K562 (cell line): ENCODE measurements around the gene CD164L2. TPM values are rescaled to one million over a fixed set of nuclear protein-coding genes. Genes with fewer than 3 reads are reported as not detected.
A peak's percentile ranks its signal among the peaks of the same experiment; 100 is the strongest.

Experiments used
- FIP1L1 ChIP-seq: fragments of 200-400 bp; formaldehyde crosslinking; IDR thresholded peaks from 2 replicates; pipeline ENCODE4 v1.6.1; 2018; ENCODE audit warnings: mild to moderate bottlenecking, low read depth, low read length; ENCODE audit not compliant: poor library complexity, severe bottlenecking
- HNRNPL ChIP-seq: fragments of 200-400 bp; formaldehyde crosslinking; IDR thresholded peaks from 2 replicates; pipeline ENCODE4 v1.6.1; 2017; ENCODE audit warnings: low read depth, mild to moderate bottlenecking, low read length
- MGA ChIP-seq: fragments of 450-650 bp; IDR thresholded peaks from 2 replicates; pipeline ENCODE4 v1.6.1; 2016; ENCODE audit warnings: mild to moderate bottlenecking, moderate library complexity
- NFE2L1 ChIP-seq: fragments of 450-650 bp; IDR thresholded peaks from 2 replicates; pipeline ENCODE4 v1.6.1; 2016; ENCODE audit warnings: missing genetic modification characterization, low read depth, mild to moderate bottlenecking, missing compliant biosample characterization, moderate library complexity, borderline replicate concordance
- PHF20 ChIP-seq: fragments of 450-650 bp; IDR thresholded peaks from 2 replicates; pipeline ENCODE4 v1.6.1; 2018; ENCODE audit not compliant: partially characterized antibody
- PRPF4 ChIP-seq: fragments of 200-400 bp; formaldehyde crosslinking; IDR thresholded peaks from one replicate; pipeline ENCODE4 v1.6.1; 2017; ENCODE audit warnings: low read length, low read depth, mild to moderate bottlenecking; ENCODE audit not compliant: insufficient read depth, poor library complexity, severe bottlenecking
- SRSF1 ChIP-seq: fragments of 200-400 bp; formaldehyde crosslinking; IDR thresholded peaks from 2 replicates; pipeline ENCODE4 v1.6.1; 2017; ENCODE audit warnings: mild to moderate bottlenecking, low read depth, low read length, moderate library complexity
- TARDBP ChIP-seq: fragments of 450-650 bp; IDR thresholded peaks from 2 replicates; pipeline ENCODE4 v1.6.1; 2016
- TCF7L2 ChIP-seq: fragments of 150-350 bp; IDR thresholded peaks from 2 replicates; pipeline ENCODE4 v1.6.1; 2016; ENCODE audit warnings: low read depth, mild to moderate bottlenecking, low read length, moderate library complexity
- YY1 ChIP-seq, 3 experiments: IDR thresholded peaks; 2 replicates each; pipeline ENCODE4 v1.6.1; 2011; ENCODE audit warnings: low read length in 2 of 3, mild to moderate bottlenecking in 2 of 3, moderate library complexity in 2 of 3, borderline replicate concordance in 1 of 3, control low read depth in 1 of 3, low read depth in 1 of 3; ENCODE audit not compliant: insufficient read depth in 3 of 3, insufficient replicate concordance in 2 of 3, control insufficient read depth in 1 of 3, insufficient read length in 1 of 3; ENCODE audit errors: extremely low read depth in 1 of 3
- ZKSCAN8 ChIP-seq: fragments of 200-800 bp; sonication (Bioruptor generic); IDR thresholded peaks from 2 replicates; pipeline ENCODE4 v1.6.1; 2016; ENCODE audit warnings: missing genetic modification characterization, missing compliant biosample characterization
- ZNF449 ChIP-seq: fragments of 250-450 bp; sonication (Bioruptor Pico); IDR thresholded peaks from 2 replicates; pipeline ENCODE4 v1.8.0; 2022; ENCODE audit warnings: moderate library complexity, mild to moderate bottlenecking, inconsistent platforms
- ZNF75A ChIP-seq: fragments of 450-650 bp; formaldehyde crosslinking; IDR thresholded peaks from 2 replicates; pipeline ENCODE4 v1.4.0; 2020; ENCODE audit warnings: mild to moderate bottlenecking
- polyA plus RNA-seq, 8 experiments: library from polyadenylated mRNA; depleted of rRNA in 4 of 8; stranded (reverse) in 5 of 8; unstranded in 3 of 8; fragments of >200 nt; fragmentation: Nextera tagmentation in 2 of 8; fragmentation: Illumina TruSeq in 1 of 8; extraction: Ambion mirVana in 2 of 8; extraction: Trizol in 1 of 8; gene quantifications; 2 replicates each; pipeline versions ENCODE4 v1.2.1 to v1.2.3, GENCODE V29; 2011 to 2014; ENCODE audit warnings: inconsistent platforms in 1 of 8, missing spikeins in 1 of 8
- total RNA-seq, 7 experiments: library from RNA; depleted of rRNA in 6 of 7; stranded (reverse); fragments of >200 nt in 6 of 7; fragmentation: Illumina TruSeq in 2 of 7; extraction: Trizol in 2 of 7; gene quantifications; 2 replicates each; pipeline versions ENCODE4 v1.2.1 to v1.2.3, GENCODE V29; 2011 to 2021; ENCODE audit warnings: low replicate concordance in 1 of 7

Gene CD164L2
- total and polyA plus RNA-seq, 9 of the 15 experiments (the other 6 are each of a cell fraction or from before 2014, with no cell fraction given) = 0.08 to 0.92 (median 0.38) TPM; not detected in 1

GRCh38 chr1:27366411-27367159, 16.5 kb downstream of the CD164L2 start, which contains the start of gene MAP3K6 (continued):
- TF ChIP-seq MGA = no peak
- no peak for TF ChIP-seq TCF7L2
- peak in 2 of 3 experiments; percentile 80 to 89 for TF ChIP-seq YY1 (IDR thresholded peaks at IDR 0.05; ENCODE audit: borderline replicate concordance in 1 of 3, control insufficient read depth in 1 of 3, extremely low read depth in 1 of 3, insufficient read depth in 3 of 3, insufficient read length in 1 of 3, insufficient replicate concordance in 2 of 3, low read depth in 1 of 3, low read length in 2 of 3)
- no peak for TF ChIP-seq ZNF75A (CRISPR knock-in tag)
- TF ChIP-seq NFE2L1 (tag) = no peak
- TF ChIP-seq PRPF4 = no peak
- TF ChIP-seq ZNF449 (CRISPR knock-in tag) = no peak
- TF ChIP-seq TARDBP = no peak
- TF ChIP-seq ZKSCAN8 (CRISPR knock-in tag) = no peak
- TF ChIP-seq PHF20 = no peak
- TF ChIP-seq HNRNPL = peak; percentile 19; the same call in 1 of the 2 replicates
- TF ChIP-seq FIP1L1 = no peak
- no peak for TF ChIP-seq SRSF1
